H1 (cell line): ENCODE results near the gene GARNL3.

Experiments
- CEBPB ChIP-seq: IDR thresholded peaks from 2 replicates; pipeline ENCODE4 v1.6.1; 2012; ENCODE audit warnings: low read depth, low read length
- CTCF ChIP-seq, 3 experiments: IDR thresholded peaks; 1 replicate in 2 of 3; 2 replicates in 1 of 3; pipeline versions ENCODE4 v1.5.1 to v1.6.1; 2011; ENCODE audit warnings: low read length in 3 of 3, mild to moderate bottlenecking in 3 of 3, inconsistent platforms in 2 of 3, low read depth in 1 of 3, moderate library complexity in 1 of 3; ENCODE audit not compliant: insufficient read depth in 1 of 3; ENCODE audit errors: control extremely low read depth in 1 of 3
- EP300 ChIP-seq, 2 experiments: IDR thresholded peaks; 1 replicate in 1 of 2; 2 replicates in 1 of 2; pipeline ENCODE4 v1.6.1; 2011 to 2012; ENCODE audit warnings: low read depth in 2 of 2, low read length in 2 of 2, mild to moderate bottlenecking in 2 of 2, borderline replicate concordance in 1 of 2, inconsistent platforms in 1 of 2, moderate library complexity in 1 of 2
- EZH2 ChIP-seq: fragments of 200-600 bp; sonication (generic); IDR thresholded peaks from 2 replicates; pipeline ENCODE4 v1.7.1; 2012; ENCODE audit warnings: low read depth, mild to moderate bottlenecking, moderate library complexity, low read length, inconsistent platforms; ENCODE audit not compliant: severe bottlenecking
- MAX ChIP-seq: IDR thresholded peaks from 2 replicates; pipeline ENCODE4 v1.6.1; 2012; ENCODE audit warnings: inconsistent platforms
- NRF1 ChIP-seq: IDR thresholded peaks from 2 replicates; pipeline ENCODE4 v1.6.1; 2011; ENCODE audit warnings: mild to moderate bottlenecking, low read depth, low read length, improper control_type of control experiment
- POLR2A ChIP-seq, 2 experiments: IDR thresholded peaks; 1 replicate in 1 of 2; 2 replicates in 1 of 2; pipeline ENCODE4 v1.6.1; 2011; ENCODE audit warnings: low read depth in 2 of 2, low read length in 2 of 2, mild to moderate bottlenecking in 2 of 2; ENCODE audit errors: control extremely low read depth in 1 of 2
- RFX5 ChIP-seq: IDR thresholded peaks from 2 replicates; pipeline ENCODE4 v1.6.1; 2011; ENCODE audit warnings: low read depth, low read length, improper control_type of control experiment, borderline replicate concordance
- TAF1 ChIP-seq: IDR thresholded peaks from 2 replicates; pipeline ENCODE4 v1.6.1; 2011; ENCODE audit warnings: mild to moderate bottlenecking, low read depth, low read length
- YY1 ChIP-seq: IDR thresholded peaks from 2 replicates; pipeline ENCODE4 v1.6.1; 2011; ENCODE audit warnings: low read depth, mild to moderate bottlenecking, low read length

- TF ChIP-seq MAX, result no peak
- TF ChIP-seq CTCF (IDR thresholded peaks at IDR 0.05; ENCODE audit: control extremely low read depth in 1 of 3, insufficient read depth in 1 of 3, low read depth in 1 of 3, low read length in 3 of 3), result peak; percentile 67 to 77 (median 77)
- no peak for TF ChIP-seq EP300 (IDR thresholded peaks at IDR 0.05; ENCODE audit: borderline replicate concordance in 1 of 2, low read depth in 2 of 2, low read length in 2 of 2)
- no peak for TF ChIP-seq EZH2
- TF ChIP-seq CEBPB, result no peak
- TF ChIP-seq TAF1, result no peak
- TF ChIP-seq NRF1, result no peak
- TF ChIP-seq YY1, result no peak
- no peak for TF ChIP-seq RFX5
- no peak for TF ChIP-seq POLR2A (IDR thresholded peaks at IDR 0.05; ENCODE audit: control extremely low read depth in 1 of 2, low read depth in 2 of 2, low read length in 2 of 2)
Measured at GRCh38 chr9:127360829-127361228, 96.3 kb downstream of the GARNL3 start.
